SK-N-MC (cell line): ENCODE data around the gene KRAS.

Experiments used
- DNase-seq: peaks from one replicate; pipeline ENCODE4 v3.0.0-alpha.2; 2011; ENCODE audit warnings: low read depth, low spot score
- H3K27ac ChIP-seq: fragments of 200-600 bp; sonication (generic); 2 replicates; pipeline ENCODE4 v1.5.1; 2016; ENCODE audit warnings: mixed run types
- H3K36me3 ChIP-seq: fragments of 200-600 bp; sonication (generic); 2 replicates; pipeline ENCODE4 v1.6.1; 2017; ENCODE audit warnings: antibody characterized with exemption, low read length, mixed read lengths; ENCODE audit not compliant: insufficient read depth
- H3K4me3 ChIP-seq: fragments of 200-600 bp; sonication (generic); 2 replicates; pipeline ENCODE4 v1.5.1; 2016
- H3K9ac ChIP-seq: fragments of 200-600 bp; sonication (generic); 2 replicates; pipeline ENCODE4 v1.8.0; 2017; ENCODE audit warnings: mixed run types, mixed read lengths; ENCODE audit not compliant: insufficient read length
- H3K9me3 ChIP-seq: fragments of 200-600 bp; sonication (generic); 2 replicates; pipeline ENCODE4 v1.6.1; 2017; ENCODE audit warnings: low read depth, mild to moderate bottlenecking, antibody characterized with exemption, low read length, moderate library complexity, mixed read lengths
- EZH2 ChIP-seq: fragments of 200-600 bp; sonication (generic); IDR thresholded peaks from one replicate; pipeline ENCODE4 v1.6.1; 2017; ENCODE audit warnings: antibody characterized with exemption
- FOXP2 ChIP-seq: optimal IDR thresholded peaks from 2 replicates; pipeline ENCODE3; 2011; ENCODE audit warnings: mild to moderate bottlenecking, moderate library complexity; ENCODE audit not compliant: insufficient read depth; ENCODE audit errors: extremely low read length, control extremely low read depth
- POLR2AphosphoS5 ChIP-seq: IDR thresholded peaks from 2 replicates; pipeline ENCODE4 v1.6.1; 2012; ENCODE audit warnings: mild to moderate bottlenecking, low read depth, low read length, borderline replicate concordance

The KRAS gene

GRCh38 chr12:25236626-25237025 is 14.1 kb downstream of the KRAS start:
- DNase-seq = no peak
- H3K9me3 ChIP-seq = no peaks in the 10 kb centered on the region
- H3K27ac ChIP-seq = no peak overlapping the region
- H3K9ac ChIP-seq = no peak overlapping the region
- peaks cover 27% of the 10 kb centered on the region for H3K36me3 ChIP-seq
- TF ChIP-seq FOXP2 (no peak), EZH2 (no peak), POLR2AphosphoS5 (no peak)
- H3K4me3 ChIP-seq = no peak overlapping the region

GRCh38 chr12:25236190-25236589 is 14.5 kb downstream of the KRAS start:
- DNase-seq = no peak
- Histone ChIP-seq H3K9ac (no peak overlapping the region), H3K36me3 (peaks cover 24% of the 10 kb centered on the region), H3K4me3 (no peak overlapping the region), H3K27ac (no peak overlapping the region), H3K9me3 (no peaks in the 10 kb centered on the region)
- TF ChIP-seq POLR2AphosphoS5 = no peak
- TF ChIP-seq FOXP2 = no peak

GRCh38 chr12:25213338-25213737 is 37.4 kb downstream of the KRAS start:
- Histone ChIP-seq H3K9ac (no peak overlapping the region), H3K27ac (no peak overlapping the region), H3K9me3 (no peaks in the 10 kb centered on the region), H3K4me3 (no peak overlapping the region), H3K36me3 (peaks cover 6% of the 10 kb centered on the region)
- TF ChIP-seq FOXP2 = no peak
- no peak for TF ChIP-seq POLR2AphosphoS5
- TF ChIP-seq EZH2 = no peak
- no peak for DNase-seq

- H3K36me3 ChIP-seq = peaks cover 21% of the 10 kb centered on the region
- no peak overlapping the region for H3K27ac ChIP-seq
- TF ChIP-seq EZH2 (no peak), POLR2AphosphoS5 (no peak), FOXP2 (no peak)
- H3K9me3 ChIP-seq = no peaks in the 10 kb centered on the region
- H3K4me3 ChIP-seq = no peak overlapping the region
- H3K9ac ChIP-seq = no peak overlapping the region
- no peak for DNase-seq
Observed at GRCh38 chr12:25208554-25208953, 42.2 kb downstream of the KRAS start.

- H3K9me3 ChIP-seq = no peaks in the 10 kb centered on the region
- peaks cover 21% of the 10 kb centered on the region for H3K36me3 ChIP-seq
- no peak overlapping the region for H3K4me3 ChIP-seq
- H3K27ac ChIP-seq = no peak overlapping the region
- H3K9ac ChIP-seq = no peak overlapping the region
- TF ChIP-seq POLR2AphosphoS5 (no peak), FOXP2 (no peak), EZH2 (no peak)
- no peak for DNase-seq
Observed at GRCh38 chr12:25207846-25208245, 42.9 kb downstream of the KRAS start.

GRCh38 chr12:25207411-25207810 is 43.3 kb downstream of the KRAS start:
- H3K9me3 ChIP-seq = no peaks in the 10 kb centered on the region
- no peak overlapping the region for H3K27ac ChIP-seq
- no peak overlapping the region for H3K4me3 ChIP-seq
- no peak for DNase-seq
- peaks cover 21% of the 10 kb centered on the region for H3K36me3 ChIP-seq
- no peak overlapping the region for H3K9ac ChIP-seq
- no peak for TF ChIP-seq EZH2
- TF ChIP-seq POLR2AphosphoS5 = no peak
- no peak for TF ChIP-seq FOXP2

- TF ChIP-seq POLR2AphosphoS5 = no peak
- TF ChIP-seq FOXP2 = no peak
- no peak for TF ChIP-seq EZH2
- H3K9ac ChIP-seq = no peak overlapping the region
- H3K4me3 ChIP-seq = no peak overlapping the region
- H3K27ac ChIP-seq = no peak overlapping the region
- DNase-seq = no peak
- peaks cover 6% of the 10 kb centered on the region for H3K36me3 ChIP-seq
- no peaks in the 10 kb centered on the region for H3K9me3 ChIP-seq
Observed at GRCh38 chr12:25202137-25202536, 48.6 kb downstream of the KRAS start.

GRCh38 chr12:25200703-25201102 is 50.0 kb downstream of the KRAS start:
- no peak for TF ChIP-seq EZH2
- H3K36me3 ChIP-seq = peaks cover 6% of the 10 kb centered on the region; the same call in 1 of the 2 replicates
- no peak for DNase-seq
- no peak overlapping the region for H3K4me3 ChIP-seq
- H3K9me3 ChIP-seq = no peaks in the 10 kb centered on the region
- H3K27ac ChIP-seq = no peak overlapping the region
- H3K9ac ChIP-seq = no peak overlapping the region

- TF ChIP-seq FOXP2 (no peak), EZH2 (no peak), POLR2AphosphoS5 (no peak)
Observed at GRCh38 chr12:25197608-25198007, 53.1 kb downstream of the KRAS start.

More at GRCh38 chr12:25197608-25198007, 53.1 kb downstream of the KRAS start:
- Histone ChIP-seq H3K27ac (no peak overlapping the region), H3K9ac (no peak overlapping the region), H3K4me3 (no peak overlapping the region), H3K36me3 (no peaks in the 10 kb centered on the region), H3K9me3 (no peaks in the 10 kb centered on the region)
- DNase-seq = no peak
